Lower lobe of right lung (tissue), 2 donors: ENCODE results near the gene PSKH1. TPM values are rescaled to one million over a fixed set of nuclear protein-coding genes. Genes with fewer than 3 reads are reported as not detected.

Source experiments
- ATAC-seq, 2 donors: fragments of 200-7000 bp; cut with Tn5 transposase; one replicate each; pipeline ENCODE4 v1.9.1; 2020 to 2022; ENCODE audit warnings: mild to moderate bottlenecking in 2 of 2, moderate library complexity in 2 of 2
- DNase-seq: peaks from one replicate; pipeline ENCODE4 v3.0.0-alpha.2; 2020
- H3K27ac ChIP-seq: fragments of 200-600 bp; one replicate; pipeline ENCODE4 v1.8.0; 2022
- H3K27me3 ChIP-seq: fragments of 200-600 bp; one replicate; pipeline ENCODE4 v1.8.0; 2022; ENCODE audit warnings: low read depth
- H3K36me3 ChIP-seq: fragments of 200-600 bp; one replicate; pipeline ENCODE4 v1.8.0; 2022; ENCODE audit warnings: mild to moderate bottlenecking
- H3K4me1 ChIP-seq: fragments of 200-600 bp; one replicate; pipeline ENCODE4 v1.8.0; 2022
- H3K4me3 ChIP-seq: fragments of 200-600 bp; one replicate; pipeline ENCODE4 v1.8.0; 2022; ENCODE audit warnings: mild to moderate bottlenecking
- H3K9me3 ChIP-seq: fragments of 200-600 bp; one replicate; pipeline ENCODE4 v1.8.0; 2022
- intact Hi-C: fragments of 100-400 bp; cut with DNase I; formaldehyde crosslinking; loops from one replicate; pipeline ENCODE4 v1.11.0; 2022
- total RNA-seq: library from RNA; stranded (reverse); fragmentation: NEBNext Ultra II Directional; extraction: Animal tissue kit (Norgen Biotek cat#: 25700); gene quantifications from one replicate; pipeline ENCODE4 v1.2.1, GENCODE V29; 2021
- TF ChIP-seq, protein P1 (sequence below): fragments of 200-600 bp; IDR thresholded peaks from one replicate; pipeline ENCODE4 v1.8.0; 2022; ENCODE audit warnings: antibody characterized with exemption, mild to moderate bottlenecking
- donor health status: DM: no; HTN: yes; CAD: no; lungs with severe emphysema.

The PSKH1 gene
- total RNA-seq, 1 donor from 2014 or later = 28.3 TPM

DNA sequence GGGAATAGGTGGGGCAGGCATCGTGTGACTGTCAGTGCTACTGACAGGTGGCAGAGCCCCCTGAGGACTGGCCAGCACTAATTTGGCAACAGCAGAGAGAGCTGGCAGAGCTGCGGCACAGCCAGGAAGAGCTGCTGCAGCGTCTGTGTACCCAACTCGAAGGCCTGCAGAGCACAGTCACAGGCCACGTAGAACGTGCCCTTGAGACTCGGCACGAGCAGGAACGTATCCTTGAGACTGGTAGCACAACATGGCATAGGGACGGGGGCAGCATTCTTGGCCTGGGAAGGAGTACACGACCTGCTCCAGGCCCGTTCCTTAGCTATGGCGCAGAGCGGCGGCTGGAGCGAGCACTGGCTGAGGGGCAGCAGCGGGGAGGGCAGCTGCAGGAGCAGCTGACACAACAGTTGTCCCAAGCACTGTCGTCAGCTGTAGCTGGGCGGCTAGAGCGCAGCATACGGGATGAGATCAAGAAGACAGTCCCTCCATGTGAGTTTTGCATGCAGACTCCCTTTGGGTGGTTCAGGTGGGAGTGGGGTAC lies 11.4 kb upstream of the PSKH1 start:
- no peak for ATAC-seq

DNA sequence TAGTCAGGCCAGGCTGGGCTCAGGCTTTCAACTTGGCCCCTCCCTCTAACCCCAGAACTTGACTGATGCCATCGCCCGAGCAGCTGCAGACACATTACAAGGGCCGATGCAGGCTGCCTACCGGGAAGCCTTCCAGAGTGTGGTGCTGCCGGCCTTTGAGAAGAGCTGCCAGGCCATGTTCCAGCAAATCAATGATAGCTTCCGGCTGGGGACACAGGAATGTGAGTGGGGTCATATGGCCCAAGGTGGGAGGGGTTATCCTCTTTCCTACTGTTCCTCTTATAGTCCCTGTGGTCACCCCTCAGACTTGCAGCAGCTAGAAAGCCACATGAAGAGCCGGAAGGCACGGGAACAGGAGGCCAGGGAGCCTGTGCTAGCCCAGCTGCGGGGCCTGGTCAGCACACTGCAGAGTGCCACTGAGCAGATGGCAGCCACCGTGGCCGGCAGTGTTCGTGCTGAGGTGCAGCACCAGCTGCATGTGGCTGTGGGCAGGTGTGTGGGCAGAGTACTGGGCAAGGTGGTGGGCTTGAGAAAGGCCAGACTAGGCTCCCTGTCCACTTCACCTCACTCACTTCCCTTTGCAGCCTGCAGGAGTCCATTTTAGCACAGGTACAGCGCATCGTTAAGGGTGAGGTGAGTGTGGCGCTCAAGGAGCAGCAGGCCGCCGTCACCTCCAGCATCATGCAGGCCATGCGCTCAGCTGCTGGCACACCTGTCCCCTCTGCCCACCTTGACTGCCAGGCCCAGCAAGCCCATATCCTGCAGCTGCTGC lies 10.5 kb upstream of the PSKH1 start:
- Histone ChIP-seq H3K9me3 (no peaks in the 10 kb centered on the region), H3K4me3 (no peak overlapping the region), H3K4me1 (peaks cover 24% of the 10 kb centered on the region), H3K27me3 (no peaks in the 10 kb centered on the region), H3K27ac (no peak overlapping the region), H3K36me3 (peaks cover 75% of the 10 kb centered on the region)
- intact Hi-C loops = no loop called here
- TF ChIP-seq, protein P1, sequence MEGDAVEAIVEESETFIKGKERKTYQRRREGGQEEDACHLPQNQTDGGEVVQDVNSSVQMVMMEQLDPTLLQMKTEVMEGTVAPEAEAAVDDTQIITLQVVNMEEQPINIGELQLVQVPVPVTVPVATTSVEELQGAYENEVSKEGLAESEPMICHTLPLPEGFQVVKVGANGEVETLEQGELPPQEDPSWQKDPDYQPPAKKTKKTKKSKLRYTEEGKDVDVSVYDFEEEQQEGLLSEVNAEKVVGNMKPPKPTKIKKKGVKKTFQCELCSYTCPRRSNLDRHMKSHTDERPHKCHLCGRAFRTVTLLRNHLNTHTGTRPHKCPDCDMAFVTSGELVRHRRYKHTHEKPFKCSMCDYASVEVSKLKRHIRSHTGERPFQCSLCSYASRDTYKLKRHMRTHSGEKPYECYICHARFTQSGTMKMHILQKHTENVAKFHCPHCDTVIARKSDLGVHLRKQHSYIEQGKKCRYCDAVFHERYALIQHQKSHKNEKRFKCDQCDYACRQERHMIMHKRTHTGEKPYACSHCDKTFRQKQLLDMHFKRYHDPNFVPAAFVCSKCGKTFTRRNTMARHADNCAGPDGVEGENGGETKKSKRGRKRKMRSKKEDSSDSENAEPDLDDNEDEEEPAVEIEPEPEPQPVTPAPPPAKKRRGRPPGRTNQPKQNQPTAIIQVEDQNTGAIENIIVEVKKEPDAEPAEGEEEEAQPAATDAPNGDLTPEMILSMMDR = no peak
- no peak for DNase-seq
- ATAC-seq = no peak

More for the DNA sequence above, 11.4 kb upstream of the PSKH1 start:
- no peak overlapping the region for H3K27ac ChIP-seq
- peaks cover 19% of the 10 kb centered on the region for H3K4me1 ChIP-seq
- no peaks in the 10 kb centered on the region for H3K9me3 ChIP-seq
- intact Hi-C loops = no loop called here
- H3K36me3 ChIP-seq = peaks cover 84% of the 10 kb centered on the region
- no peak overlapping the region for H3K4me3 ChIP-seq
- no peak for DNase-seq
- TF ChIP-seq, protein P1 = no peak
- H3K27me3 ChIP-seq = no peaks in the 10 kb centered on the region

GRCh38 chr16:67883146-67883871 lies 9.7 kb upstream of the PSKH1 start:
- TF ChIP-seq, protein P1 = no peak
- intact Hi-C loops = no loop called here

DNA sequence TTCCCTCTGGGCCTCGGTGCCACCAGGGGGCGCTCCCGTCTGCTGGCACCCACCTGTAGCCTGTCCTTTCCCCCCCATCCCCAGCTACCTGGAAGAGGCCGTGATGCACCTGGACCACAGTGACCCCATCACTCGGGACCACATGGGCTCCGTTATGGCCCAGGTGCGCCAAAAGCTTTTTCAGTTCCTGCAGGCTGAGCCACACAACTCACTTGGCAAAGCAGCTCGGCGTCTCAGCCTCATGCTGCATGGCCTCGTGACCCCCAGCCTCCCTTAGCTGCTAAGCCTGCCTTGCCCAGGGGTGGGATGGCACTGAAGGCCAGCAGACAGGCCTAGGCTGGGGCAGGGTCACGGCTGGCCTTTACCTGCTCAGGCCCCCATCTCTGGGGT lies 9.2 kb upstream of the PSKH1 start:
- H3K27me3 ChIP-seq = no peaks in the 10 kb centered on the region
- no peak overlapping the region for H3K4me3 ChIP-seq
- intact Hi-C loops = no loop called here
- H3K36me3 ChIP-seq = peaks cover 62% of the 10 kb centered on the region
- peaks cover 24% of the 10 kb centered on the region for H3K4me1 ChIP-seq
- H3K9me3 ChIP-seq = no peaks in the 10 kb centered on the region
- TF ChIP-seq, protein P1 = peak; percentile 92
- H3K27ac ChIP-seq = no peak overlapping the region
- peak; percentile 79 for DNase-seq
- ATAC-seq = peak; percentile 79 to 80

More at GRCh38 chr16:67883146-67883871, 9.7 kb upstream of the PSKH1 start:
- peaks cover 67% of the 10 kb centered on the region for H3K36me3 ChIP-seq
- H3K9me3 ChIP-seq = no peaks in the 10 kb centered on the region
- ATAC-seq (no peak), DNase-seq (no peak)
- H3K27me3 ChIP-seq = no peaks in the 10 kb centered on the region
- H3K4me3 ChIP-seq = no peak overlapping the region
- H3K4me1 ChIP-seq = peaks cover 24% of the 10 kb centered on the region
- H3K27ac ChIP-seq = no peak overlapping the region

- Histone ChIP-seq H3K36me3 (peaks cover 54% of the 10 kb centered on the region), H3K9me3 (no peaks in the 10 kb centered on the region), H3K27ac (peak within 1 kb of the TSS; percentile 41), H3K4me1 (peaks cover 24% of the 10 kb centered on the region), H3K27me3 (no peaks in the 10 kb centered on the region), H3K4me3 (peak within 1 kb of the TSS; percentile 30)
- DNase-seq (peak; percentile 86), ATAC-seq (peak; percentile 87 to 89)
- intact Hi-C loops = no loop called here
- TF ChIP-seq, protein P1 = no peak
Measured at GRCh38 chr16:67884684-67885083, 8.4 kb upstream of the PSKH1 start, which contains the start of gene NRN1L. TSS of gene NRN1L (plus strand) at chr16:67884885. CDS start at chr16:67884904, 19 bp downstream.
